ENCODE data around the gene HOXB3.

HOXB3 gene

GRCh38 chr17:48500435-48501426, 89.3 kb downstream of the HOXB3 start:
- no peak for DNase-seq (ENCODE audit: low read depth in 2 of 2)

- DNase-seq (ENCODE audit: low read depth in 2 of 2) = no peak
Measured at GRCh38 chr17:48499735-48500434, 90.2 kb downstream of the HOXB3 start.

DNA sequence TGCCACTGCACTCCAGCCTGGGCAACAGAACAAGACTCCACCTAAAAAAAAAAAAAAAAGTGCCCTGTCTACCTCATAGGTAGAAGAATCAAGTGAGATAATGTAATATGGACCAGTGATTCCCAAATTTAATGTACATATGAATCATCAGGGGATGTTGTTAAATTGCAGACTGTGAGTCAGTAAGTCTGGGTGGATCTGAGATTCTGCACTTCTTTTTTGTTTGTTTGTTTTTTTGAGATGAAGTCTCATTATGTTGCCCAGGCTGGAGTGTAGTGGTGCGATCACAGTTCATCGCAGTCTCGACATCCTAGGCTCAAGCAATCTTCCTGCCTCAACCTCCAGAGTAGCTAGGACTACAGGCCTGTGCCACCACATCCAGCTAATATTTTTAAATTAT, 90.8 kb downstream of the HOXB3 start:
- DNase-seq (ENCODE audit: low read depth in 2 of 2) = no peak
